Ovary (tissue), 3 donors: Measurements from ENCODE around the gene ADGRV1.

Source experiments
- POLR2A ChIP-seq: fragments of 450-650 bp; IDR thresholded peaks from one replicate; pipeline ENCODE4 v1.6.1; 2017; ENCODE audit warnings: antibody characterized with exemption, mild to moderate bottlenecking, moderate library complexity
- TF ChIP-seq, protein P1 (sequence below), 3 donors: fragments of 450-650 bp in 2 of 3; fragments of 200-600 bp in 1 of 3; IDR thresholded peaks; one replicate each; pipeline versions ENCODE4 v1.5.1 to v1.8.0; 2016 to 2022; ENCODE audit warnings: antibody characterized with exemption in 3 of 3, mild to moderate bottlenecking in 1 of 3
- donor health status: DM: no; HTN: no; CAD: no.

DNA sequence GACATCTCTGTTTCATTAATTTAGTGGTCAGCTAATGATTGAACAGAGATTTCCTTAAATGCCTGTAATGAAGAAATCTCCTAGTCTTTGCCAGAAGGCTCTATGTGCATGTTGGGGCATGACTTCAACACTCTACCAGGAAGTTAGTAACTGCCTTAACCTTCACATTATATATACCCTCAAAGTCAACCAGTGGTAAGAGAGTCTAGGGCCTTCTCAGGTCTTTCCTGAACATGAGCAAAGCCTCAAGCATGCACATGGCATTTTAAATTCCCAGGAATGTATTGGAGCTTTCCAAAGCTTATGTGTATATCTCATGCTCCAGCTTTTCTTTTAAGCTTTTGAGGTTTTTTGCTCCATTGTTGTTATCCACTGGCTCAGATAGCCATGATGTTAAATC is 436.2 kb downstream of the ADGRV1 start:
- TF ChIP-seq POLR2A: no peak
- TF ChIP-seq, protein P1, sequence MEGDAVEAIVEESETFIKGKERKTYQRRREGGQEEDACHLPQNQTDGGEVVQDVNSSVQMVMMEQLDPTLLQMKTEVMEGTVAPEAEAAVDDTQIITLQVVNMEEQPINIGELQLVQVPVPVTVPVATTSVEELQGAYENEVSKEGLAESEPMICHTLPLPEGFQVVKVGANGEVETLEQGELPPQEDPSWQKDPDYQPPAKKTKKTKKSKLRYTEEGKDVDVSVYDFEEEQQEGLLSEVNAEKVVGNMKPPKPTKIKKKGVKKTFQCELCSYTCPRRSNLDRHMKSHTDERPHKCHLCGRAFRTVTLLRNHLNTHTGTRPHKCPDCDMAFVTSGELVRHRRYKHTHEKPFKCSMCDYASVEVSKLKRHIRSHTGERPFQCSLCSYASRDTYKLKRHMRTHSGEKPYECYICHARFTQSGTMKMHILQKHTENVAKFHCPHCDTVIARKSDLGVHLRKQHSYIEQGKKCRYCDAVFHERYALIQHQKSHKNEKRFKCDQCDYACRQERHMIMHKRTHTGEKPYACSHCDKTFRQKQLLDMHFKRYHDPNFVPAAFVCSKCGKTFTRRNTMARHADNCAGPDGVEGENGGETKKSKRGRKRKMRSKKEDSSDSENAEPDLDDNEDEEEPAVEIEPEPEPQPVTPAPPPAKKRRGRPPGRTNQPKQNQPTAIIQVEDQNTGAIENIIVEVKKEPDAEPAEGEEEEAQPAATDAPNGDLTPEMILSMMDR (IDR thresholded peaks at IDR 0.05): no peak
